GM18907 (cell line): Measurements from ENCODE around the gene VAC14.

ENCODE experiments used
- ATAC-seq: cut with Tn5 transposase; IDR thresholded peaks from one replicate; pipeline ENCODE4 v1.9.1; 2021; ENCODE audit warnings: mild to moderate bottlenecking, moderate library complexity; ENCODE audit not compliant: unreplicated experiment

Gene VAC14

DNA sequence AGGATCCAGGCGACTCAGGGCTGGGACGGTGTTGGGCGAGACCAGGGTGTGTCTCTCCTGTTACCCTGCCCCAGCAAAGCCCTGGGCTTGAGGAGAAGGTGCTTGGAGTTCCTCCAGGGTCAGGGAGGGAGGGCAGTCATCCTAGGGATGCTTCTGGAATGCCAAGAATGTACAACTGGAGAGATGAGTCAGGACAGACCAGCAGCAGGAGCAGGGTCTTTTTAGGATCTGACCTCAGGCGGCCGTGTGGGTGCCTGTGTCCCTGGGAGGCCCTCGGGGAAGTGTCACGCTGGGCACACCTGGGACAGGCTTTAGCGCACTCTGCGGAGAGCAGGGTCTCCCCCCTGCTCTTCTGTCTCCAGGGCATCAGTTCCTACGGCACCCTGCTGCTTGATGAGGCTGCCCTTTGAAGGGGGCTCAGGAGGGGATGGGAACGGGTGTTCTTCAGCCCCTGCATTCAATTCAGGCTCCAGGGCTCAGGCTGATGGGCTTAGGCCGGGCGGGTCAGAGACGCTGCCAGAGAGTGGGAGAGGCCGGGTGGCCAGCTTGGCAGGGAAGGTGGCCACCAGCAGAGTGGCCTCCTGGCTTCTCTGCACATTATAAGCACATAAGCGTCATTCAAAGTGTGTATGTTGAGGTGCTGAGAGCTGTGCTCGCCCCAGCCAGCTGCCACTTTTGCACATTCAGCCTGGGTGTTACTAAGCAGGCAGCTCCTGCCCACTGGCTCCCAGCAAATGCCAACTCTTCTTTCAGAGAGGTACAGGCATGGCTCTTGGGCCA, 106.7 kb downstream of the VAC14 start:
- no peak for ATAC-seq

DNA sequence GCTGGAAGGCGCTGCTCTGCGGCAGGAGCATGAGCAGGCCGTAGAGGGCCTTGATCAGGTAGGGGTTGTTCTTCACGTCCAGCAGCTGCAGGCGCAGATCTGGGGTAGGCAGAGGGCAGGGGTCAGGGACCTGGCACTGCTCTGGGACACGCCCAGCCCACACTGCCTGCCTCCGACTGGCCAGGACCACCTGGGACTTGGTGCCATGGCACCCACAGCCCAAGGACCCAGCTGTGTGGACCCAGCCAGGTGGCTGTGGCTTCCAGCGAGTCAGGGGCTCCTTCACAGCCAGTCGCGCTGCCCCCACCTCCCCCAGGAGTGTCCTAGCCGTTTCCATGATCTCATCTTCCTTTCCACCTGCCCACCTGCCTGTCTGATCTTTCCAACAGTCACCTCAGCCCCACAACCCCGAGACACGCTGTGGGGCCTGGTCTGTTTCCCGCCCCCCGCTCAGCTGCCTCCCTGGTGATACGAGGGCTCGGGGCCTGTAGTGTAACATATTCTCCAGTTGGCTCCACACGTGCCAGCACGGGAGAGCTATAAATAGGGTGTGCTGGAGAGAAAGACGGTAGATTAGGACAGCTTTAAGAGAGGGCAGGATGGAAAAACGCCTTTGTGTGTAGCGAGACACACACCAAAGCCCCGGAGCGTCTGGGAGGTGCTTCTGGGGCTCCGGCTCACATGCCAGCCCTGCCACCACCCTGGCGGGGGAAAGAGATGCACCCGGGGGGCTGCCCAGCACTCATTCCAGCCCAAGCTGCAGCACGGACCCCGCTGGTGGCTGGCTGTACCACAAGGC, 107.9 kb downstream of the VAC14 start:
- ATAC-seq: no peak

DNA sequence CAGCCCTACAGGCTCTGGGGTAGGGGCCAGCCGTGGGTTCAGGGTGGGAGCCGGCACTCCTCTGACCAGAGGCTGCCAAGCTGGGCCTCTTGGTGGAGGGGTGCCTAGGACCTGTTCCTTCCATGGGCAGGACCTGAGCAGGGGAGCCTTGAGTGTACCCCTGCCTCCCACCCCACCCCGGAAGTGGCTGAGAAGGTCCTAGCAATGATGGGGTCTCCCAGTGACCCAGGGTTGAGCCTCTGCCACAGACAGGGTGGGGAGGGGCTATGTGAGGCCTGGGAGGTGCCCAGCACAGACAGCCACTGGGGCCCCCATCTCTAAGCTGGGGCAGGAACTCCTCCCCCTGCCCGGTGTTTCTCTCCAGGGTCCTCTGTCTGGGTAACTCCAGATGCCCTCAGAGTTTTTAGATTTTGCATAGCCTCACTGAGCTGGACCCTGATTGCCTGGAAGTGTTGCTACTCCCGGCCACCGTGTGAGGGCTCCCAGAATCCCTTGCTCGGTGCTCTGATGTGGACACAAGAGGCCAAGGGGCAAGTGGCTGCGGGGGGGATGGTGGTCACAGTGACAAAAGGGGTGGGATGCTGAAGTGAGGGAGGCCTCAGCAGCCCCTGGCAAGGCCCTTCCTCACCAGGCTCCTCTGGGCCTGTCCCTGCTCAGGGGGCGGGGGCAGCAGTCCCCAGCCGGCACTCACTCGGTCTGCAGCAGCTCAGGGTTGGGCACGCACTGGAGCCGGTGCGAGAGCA, 108.7 kb downstream of the VAC14 start:
- ATAC-seq: no peak

DNA sequence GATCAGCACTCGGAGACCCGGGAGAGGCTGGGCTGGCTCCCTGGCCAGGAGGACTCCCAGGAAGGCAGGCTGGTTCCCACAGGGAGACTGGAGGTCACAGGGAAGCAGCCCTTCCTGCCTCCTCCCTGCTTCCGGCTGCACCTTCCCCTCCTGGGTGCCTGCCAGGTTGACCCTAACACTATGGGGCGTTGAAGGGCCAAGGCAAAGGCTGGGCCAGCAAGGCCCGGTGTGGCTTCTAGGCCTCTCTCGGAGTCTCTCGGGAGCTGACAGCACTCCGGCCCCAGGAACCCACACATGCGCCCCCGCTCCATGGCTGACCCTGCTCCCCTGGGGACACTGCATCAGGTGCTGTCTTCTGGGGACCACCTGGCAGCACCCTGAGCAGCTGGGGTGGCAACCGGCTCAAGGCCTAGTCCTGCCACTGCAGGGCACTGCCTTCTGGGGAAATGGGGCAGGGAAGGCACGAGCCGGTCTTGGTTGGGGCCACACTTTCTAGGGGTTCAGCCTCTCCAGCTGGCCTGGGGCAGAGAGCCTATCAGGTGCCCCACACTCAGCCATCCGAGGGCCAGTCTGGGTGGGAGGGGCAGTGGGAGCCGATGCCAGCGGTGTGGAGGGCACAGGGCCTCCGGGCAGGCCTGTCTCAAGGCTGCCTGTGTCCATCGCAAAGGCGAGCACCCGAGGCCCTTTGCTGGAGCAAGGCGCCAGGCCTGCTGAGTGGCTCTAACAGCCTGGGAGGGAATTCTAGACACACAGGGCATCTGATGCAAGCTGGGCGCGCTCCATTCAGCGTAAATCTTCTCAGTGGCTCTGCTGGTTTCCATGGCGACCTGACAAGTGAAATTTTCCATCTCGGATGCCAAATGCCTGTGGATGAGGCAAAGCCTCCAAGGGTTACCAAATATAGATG, 109.5 kb downstream of the VAC14 start:
- no peak for ATAC-seq

DNA sequence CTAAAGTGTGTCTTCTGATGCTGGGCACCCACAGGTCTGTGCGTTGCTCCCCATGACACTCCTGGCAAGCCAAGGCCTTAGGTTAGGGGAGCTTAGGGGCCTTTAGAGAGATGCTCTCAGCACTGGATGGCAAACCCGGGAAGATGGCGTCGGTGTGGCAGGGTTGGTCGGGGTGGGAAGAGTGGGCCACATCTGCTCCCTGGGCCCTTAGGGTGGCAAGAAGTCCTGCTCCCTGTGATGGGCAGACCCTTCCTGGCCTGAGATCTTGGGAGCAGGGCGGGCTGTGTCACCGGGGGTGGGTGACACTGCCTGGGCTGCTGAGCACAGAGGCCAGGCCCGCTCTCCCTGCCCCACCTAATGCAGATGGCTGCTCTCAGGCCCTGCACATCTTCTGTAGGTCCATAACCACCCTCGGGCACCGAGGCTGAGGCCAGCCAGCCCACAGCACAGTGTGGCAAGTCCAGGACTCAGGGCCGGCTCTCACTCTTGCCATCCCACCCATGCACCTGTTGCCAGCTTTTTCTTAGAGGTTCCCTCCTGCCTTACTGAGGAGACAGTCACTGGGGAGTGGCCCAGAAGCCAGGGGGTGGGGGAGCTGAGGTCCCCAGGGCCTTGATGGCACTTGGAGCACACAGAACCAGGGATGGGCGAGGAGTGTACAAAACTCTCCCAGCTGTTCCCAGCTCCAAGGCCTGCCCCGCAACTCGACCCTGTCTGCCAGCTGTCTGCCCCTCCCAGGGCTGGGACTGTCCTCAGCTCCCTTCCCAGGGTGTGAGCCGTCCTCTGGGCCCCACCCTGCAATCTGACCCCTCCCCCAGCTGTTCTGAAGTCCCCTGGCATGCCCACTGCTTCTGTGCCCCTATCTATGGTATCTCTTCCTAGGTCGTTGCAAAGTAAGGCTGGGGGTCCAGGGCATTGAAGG, 110.7 kb downstream of the VAC14 start:
- ATAC-seq: no peak

DNA sequence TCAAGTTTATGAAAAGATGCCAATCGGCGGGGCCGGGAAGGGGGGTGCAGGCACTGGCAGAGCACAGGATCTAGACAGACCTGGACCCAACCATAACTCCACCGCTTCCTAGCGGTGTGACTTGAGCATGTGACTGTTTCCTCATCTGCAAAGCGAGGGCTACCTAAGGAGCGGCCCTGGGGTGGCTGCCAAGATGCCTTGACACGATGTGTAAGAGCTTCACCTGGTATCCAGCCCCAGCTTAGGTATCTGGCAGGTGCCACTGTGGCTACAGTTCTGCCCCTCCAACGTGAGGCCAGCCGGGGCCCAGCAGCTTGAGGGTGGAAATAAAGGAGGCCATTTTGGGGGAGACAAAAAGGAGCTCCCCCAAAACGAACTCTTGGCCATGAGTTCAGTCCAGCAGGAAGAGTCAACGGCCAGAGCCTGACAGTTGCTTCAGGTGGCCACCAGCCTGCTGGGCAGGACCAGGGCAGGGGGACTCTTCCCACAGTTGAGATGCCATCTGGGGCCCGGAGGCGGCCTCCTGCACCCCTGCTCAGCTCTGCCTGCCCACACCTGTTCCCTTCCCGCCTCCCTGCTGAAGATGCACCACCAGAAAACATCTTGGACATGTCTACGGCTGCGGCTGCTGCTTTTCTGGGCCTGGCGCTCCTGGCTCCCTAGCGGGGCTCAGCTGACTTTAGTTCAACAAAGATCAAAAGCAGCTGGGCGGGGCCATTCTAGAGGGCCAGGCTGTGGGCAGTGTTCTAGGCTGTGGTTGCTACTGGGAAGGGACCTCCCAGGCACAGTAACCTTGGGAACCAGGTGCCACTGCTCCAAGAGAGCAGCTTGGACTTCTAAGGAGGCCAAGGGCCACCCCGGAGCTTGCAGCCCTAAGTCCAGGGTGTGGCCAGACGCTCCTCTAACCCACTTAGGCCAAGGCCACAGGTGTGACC, 111.7 kb downstream of the VAC14 start:
- no peak for ATAC-seq

DNA sequence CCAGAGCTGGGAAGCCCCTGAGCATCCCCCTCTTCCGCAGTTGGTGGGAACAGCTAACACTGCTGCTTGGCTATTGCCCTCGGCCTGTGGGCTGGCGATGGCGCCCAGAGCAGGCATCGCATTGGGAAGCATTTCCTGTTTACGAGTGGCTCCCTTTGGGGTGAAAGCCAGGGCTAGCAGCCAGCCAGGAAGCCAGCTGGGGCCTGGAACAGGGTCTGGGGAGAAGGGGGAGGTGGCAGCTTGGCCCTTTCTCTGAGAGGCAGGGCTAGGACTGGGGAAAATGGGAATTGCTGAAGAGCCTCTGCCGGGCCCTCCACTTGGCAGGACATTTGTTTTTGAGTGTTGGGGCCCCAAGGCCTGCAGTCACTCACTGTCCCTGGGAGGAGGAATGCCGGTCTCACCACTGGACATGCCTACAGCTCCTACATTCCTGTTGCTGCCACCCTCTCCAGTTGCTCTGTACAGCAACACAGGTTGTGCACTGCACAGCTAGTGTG, 112.7 kb downstream of the VAC14 start:
- ATAC-seq: no peak

DNA sequence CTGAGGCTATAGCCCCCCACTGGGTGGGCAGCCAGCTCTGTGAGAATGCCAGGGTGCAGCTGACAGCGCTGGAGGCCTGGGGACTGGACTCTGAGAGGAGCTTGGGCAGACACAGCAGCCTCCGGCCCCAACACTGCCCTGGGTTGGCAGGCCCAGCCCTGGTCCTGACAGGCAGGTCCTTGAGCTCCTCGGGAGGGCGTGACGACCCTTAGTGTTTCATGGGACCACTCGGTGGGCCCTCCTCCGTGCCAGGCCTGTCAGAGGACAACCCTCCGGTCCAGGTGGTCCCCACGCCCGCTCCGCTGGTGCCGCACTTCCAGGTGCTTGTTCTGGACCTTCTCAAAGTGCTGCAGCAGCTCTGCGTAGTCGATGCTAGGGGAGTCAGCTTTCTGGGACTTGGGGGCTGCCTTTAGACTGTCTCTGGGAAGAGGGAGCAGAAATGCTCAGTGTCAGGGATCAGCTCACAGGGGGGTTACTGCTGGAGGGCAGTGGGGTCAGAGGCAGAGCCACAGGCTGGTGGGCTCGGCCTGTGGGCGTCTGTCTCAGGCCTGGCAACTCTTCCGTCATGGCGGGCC, 113.2 kb downstream of the VAC14 start:
- ATAC-seq: no peak

DNA sequence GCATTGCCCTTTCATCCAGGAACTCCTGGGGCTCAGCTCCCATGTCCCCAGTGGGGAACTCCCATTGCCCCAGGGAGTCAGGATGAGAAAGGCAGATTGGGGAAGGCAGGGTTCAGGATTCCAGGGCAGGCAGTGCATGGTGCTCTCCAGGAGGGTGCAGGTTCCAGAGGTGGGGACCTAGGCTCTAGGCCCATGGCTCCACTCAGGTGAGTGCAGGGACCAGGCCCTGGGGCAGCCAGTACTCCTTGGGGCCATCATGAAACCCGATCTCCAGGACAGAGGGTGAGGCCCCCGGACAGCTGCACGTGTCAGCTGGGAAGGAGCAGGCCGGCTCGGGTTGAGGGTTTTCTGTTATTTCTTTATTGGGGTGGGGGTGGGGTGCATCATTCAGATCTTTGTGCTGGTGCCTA, 113.9 kb downstream of the VAC14 start:
- no peak for ATAC-seq

DNA sequence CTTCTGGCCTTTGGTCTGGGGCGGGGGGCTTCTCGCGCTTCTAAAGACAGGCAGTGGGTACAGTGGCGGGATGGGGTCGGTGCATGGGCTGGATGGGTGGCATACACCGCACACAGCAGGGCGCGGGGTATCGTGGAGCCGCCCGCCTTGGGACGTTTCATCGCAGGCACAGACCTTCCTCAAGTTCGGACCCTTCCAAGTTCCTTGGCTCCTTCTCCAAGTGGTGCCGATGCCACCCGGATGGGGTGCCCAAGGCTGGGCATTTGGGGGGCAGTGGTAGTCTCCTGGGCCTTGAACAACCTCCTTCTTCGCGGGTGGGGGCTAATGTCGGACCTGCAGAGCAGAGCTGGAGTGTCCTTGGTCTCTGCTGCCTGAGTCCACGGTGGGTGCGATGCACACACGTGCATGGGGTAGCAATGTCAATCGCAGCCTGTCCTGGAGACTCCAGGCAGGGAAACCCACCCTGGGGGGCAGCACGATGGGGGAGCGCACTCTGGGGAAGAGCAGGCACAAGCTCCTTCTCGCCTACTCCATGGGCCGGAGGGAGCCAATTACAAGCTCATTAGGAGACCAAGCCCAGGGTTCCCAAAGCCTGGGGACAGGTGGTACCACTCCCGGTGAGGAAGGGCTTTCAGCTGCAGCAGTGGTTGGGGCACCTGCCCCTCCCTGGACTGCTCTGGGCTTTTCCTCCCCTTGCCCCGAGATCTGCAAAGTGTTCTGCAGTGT, 114.4 kb downstream of the VAC14 start:
- no peak for ATAC-seq

DNA sequence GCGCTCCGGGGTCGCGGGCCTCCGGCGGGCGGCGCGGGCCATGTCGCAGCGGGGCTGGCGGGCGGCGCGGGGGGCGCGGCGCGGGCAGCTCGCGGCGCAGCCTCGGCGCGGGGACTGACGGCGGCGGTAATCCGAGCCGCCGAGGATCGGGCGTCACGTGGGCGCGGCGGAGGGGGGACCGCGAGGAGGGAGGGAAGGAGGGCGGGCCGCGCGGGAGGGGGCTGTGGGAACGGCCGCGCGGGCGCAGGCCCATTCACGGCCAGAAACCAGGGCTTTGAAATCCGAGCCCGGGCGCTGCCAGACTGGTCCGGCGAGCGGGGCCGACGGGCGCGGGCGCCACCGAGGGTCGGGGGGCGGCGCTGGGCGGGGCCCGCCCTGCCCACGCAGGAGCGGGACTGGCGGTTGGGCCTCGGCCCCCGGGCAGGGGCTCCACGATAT, 115.0 kb downstream of the VAC14 start, which contains the start of gene MTSS2:
Gene MTSS2 (minus strand): TSS at position 116 of the 438 bp plus-strand sequence. CDS start 262 bp downstream, outside the sequence.
- no peak for ATAC-seq

DNA sequence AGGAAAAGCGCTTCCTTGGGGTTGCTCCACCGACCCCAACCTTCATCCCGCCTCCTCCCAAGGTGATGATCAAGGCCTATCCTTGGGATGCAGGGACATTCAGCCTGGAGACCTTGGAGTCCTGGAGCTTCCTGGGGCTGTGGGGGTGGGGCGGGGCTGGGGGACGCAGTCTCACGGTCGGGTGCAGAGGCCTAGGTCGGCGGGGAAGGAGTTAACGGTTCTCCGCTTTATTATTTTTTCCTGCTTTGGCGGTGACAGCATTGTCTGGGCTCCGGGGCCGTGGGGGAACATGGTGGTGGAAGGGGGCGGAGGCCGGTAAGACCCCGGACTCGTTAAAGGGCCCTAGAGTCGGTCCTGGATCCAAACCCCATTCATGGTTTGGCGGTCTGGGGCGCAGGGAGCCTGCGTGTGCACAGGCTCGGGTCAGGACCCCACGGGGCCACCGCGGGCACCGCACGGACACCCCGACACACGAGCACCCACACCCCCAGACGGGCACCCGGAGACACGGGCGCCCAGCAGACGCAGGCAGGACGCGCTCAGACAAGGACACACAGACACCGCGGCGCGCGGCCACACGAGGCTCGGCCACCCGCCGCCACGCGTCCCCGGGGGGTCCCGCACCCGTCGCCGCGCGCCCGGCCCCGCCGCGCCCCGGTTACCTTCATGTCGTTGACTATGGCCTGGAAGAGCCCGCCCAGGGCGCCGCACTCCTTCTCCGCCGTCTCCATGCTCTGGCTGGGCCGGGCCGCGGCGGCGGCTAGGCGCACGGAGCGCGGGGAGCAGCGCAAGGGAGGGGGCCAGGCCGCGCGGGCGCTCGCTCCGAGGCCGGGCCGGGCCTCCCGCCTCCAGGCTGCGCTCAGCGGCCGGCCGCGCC, 115.7 kb downstream of the VAC14 start:
- no peak for ATAC-seq

DNA sequence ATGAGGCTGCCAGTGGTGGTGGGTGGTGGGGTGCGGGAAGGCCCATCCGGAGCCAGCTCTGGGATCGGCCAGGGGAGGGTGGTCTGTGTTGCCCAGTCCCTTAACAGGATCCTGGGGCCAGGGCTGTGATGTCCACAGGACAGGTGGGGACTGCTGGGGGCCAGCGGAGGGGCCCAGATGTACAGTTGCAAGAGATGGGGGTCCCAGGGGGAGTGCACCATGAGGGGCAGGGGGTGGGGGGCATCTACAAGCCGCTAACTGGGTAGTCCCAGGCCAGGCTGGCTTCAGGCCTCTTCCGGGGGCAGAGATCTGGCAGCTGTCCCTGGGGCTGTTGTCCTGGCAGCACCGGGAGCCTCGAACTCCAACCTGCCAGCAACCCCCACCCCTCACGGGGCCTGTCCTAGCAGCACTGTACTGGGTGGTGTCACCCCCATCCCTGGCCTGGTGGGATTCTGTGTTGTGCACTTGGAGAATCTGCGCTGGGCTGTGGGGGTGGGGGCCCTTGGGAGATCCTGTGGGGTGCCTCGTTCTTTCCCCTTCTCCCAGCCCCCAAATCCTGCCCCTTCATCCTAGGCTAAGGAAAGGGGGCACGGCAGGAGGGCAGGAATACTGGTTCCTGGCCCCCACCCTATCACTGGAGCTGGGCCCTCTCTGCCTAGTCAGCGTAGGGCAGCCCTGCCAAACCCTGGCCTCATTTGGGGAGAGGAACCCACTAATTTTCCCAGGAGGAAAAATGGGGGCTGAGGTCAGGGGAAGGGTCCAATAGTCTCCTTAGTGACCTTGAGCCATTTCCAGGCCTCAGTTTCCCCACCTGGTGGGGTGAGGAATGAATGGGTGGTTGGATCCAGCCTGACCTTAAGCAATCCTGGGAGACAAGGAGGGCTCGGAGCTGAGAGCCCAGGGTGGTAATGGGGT, 116.6 kb downstream of the VAC14 start:
- ATAC-seq: no peak

DNA sequence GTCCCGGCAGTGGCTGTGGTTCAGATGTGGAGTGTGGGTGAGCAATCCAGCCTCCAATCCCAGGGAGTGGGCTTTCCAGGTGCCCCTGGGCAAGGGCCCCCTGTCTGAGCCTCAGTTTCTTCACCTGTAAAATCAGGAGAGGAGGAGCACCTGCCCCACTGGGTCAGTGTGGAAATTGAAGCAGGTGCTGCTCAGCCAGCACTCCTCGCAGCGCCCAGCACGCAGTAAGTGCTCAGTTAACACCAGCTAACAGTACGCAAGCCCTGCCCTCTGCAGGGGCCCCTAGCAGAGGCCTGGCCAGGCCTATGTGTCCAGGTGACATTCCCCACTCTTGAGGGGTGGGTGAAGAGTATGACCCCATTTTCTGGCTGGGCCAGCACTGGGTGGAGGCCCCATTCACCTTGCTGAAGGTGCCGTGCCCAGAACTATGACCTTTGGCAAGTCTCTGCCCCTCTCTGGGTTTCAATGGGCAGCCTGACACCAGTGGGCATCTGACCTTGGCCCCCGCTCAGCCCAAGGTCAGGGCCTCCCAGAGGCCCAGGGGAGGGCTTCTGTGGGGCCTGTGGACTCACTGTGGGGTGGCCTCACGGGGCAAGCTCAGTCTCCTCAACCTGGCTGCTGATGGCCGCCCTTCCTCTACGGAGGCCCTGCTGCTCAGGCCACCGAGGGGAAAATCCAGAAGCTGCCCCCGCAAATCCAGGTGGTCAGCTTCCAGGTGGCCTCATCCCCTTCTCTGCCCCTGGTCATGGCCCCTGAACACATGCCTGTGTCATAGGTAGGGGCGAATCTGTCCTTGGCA, 117.6 kb downstream of the VAC14 start:
- no peak for ATAC-seq
